GM04504 (cell line): Measurements from ENCODE around the gene CCL11.
"Not testable (repeated sequence)": the region's sequence is repeated elsewhere in the genome, so short reads cannot be mapped to it uniquely, and the experiment has no call there.

Experiments
- DNase-seq: peaks from one replicate; pipeline ENCODE4 v3.0.0-alpha.2; 2012; ENCODE audit warnings: low read depth

Gene CCL11

GRCh38 chr17:34307110-34307509 is 21.6 kb downstream of the CCL11 start:
- DNase-seq, result no peak

DNA sequence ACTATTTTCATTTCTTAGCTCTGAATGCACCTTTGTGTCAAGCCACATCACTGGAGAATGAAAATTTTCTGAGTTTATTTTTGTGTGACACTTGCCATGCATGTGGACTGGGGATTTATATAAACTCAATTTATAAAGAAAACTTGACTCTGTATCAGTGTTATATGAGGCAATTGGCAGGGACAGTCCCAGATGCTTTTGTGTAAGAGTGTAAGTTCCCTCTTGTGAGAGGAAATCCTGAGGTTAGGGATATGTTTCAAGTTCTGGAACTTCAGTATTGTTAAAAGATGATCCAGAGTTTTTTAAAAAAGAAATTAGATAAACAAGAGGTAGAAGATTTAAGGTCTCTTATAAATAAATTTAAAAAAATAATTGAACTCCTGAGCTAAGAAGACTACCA is 22.8 kb downstream of the CCL11 start:
- DNase-seq, result no peak

DNA sequence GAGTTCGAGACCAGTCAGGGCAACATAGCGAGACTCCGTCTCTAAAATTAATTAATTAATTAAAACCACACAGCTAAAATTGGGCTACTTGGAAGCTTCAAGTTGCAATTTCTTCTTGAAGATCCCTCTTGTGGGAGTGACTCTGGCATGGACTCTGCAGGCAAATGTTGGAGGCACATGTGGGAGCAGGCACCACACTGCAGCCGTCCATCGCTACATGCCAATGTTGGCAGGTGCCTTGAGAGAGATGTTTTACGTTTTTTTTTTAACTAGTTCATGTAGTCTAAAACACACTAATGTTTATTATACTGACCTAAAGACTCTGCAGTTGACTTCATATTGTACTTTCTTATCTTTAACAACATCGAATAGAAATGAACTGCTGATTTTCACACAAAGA is 25.7 kb downstream of the CCL11 start:
- DNase-seq, result no peak

GRCh38 chr17:34312080-34312479 is 26.5 kb downstream of the CCL11 start:
- DNase-seq, result no peak

GRCh38 chr17:34313164-34313563 is 27.6 kb downstream of the CCL11 start:
- no peak for DNase-seq

DNA sequence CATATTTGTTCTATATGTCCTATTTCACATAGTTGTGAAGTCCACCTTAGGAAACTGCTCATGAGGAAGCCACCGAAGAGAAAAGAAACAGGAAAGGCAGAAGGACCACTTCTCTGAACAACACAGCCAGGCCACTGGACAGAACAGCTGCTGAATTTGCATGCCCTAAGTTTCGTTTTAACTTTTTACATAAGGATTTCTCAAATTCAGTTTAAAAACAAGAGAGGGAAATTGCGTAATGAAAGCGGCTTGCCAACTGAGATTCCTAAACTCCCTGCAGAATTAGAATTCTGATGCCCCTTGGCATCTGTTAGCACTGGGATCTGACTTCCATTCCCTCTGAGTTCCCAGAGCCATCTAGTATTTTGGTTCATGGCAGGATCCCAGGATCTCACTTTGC is 28.7 kb downstream of the CCL11 start:
- no peak for DNase-seq

DNA sequence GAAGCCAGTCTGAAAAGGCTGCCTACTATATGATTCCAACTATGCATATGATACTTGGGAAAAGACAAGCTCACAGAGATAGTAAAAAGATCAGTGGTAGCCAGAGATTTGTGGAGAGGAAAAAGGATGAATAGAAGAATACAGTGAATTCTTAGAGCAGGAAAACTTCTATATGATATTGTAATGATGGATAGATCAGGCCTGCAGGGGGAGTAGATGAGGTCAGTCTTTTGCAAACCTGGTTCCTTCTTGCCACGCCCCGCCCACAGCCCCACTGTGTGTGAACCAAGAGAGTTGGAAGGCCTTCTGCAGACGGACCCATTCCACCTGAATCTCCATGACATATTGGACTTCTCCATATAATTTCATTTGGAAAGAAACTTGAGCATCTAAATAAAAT is 32.9 kb downstream of the CCL11 start:
- no peak for DNase-seq

- no peak for DNase-seq
These were observed 33.5 kb downstream of the CCL11 start, which contains the start of gene CCL8 for GRCh38 chr17:34319039-34319483. CCL8 (plus strand) TSS chr17:34319435; CDS start chr17:34319502, 67 bp downstream.

GRCh38 chr17:34321964-34322363 is 36.4 kb downstream of the CCL11 start:
- DNase-seq, result no peak

- not testable (repeated sequence) for DNase-seq
These were observed 42.0 kb downstream of the CCL11 start for GRCh38 chr17:34327580-34327979.

- DNase-seq, result no peak
These were observed 52.2 kb downstream of the CCL11 start for GRCh38 chr17:34337701-34338100.
